Uterus (tissue), 4 donors: ENCODE measurements around the gene NDUFA8. TPM values are rescaled to one million over a fixed set of nuclear protein-coding genes. Genes with fewer than 3 reads are reported as not detected.

Experiments used
- DNase-seq, 2 donors: peaks; one replicate each; pipeline ENCODE4 v3.0.0-alpha.2; 2019 to 2020
- H3K27ac ChIP-seq, 2 donors: fragments of 200-600 bp; sonication (generic); 1 replicate in 1 of 2; 2 replicates in 1 of 2; pipeline ENCODE4 v1.5.1; 2016 to 2018
- H3K27me3 ChIP-seq, 2 donors: fragments of 200-600 bp; sonication (generic); one replicate each; pipeline ENCODE4 v1.5.1; 2018 to 2019; ENCODE audit warnings: control low read depth in 1 of 2
- H3K36me3 ChIP-seq, 2 donors: fragments of 200-600 bp; sonication (generic); one replicate each; pipeline ENCODE4 v1.5.1; 2019; ENCODE audit warnings: control low read depth in 1 of 2
- H3K4me1 ChIP-seq, 2 donors: fragments of 200-600 bp; sonication (generic); one replicate each; pipeline ENCODE4 v1.5.1; 2018 to 2019; ENCODE audit warnings: control low read depth in 1 of 2
- H3K4me3 ChIP-seq, 2 donors: fragments of 200-600 bp; sonication (generic); 1 replicate in 1 of 2; 2 replicates in 1 of 2; pipeline ENCODE4 v1.5.1; 2018 to 2019; ENCODE audit warnings: mild to moderate bottlenecking in 1 of 2
- H3K9me3 ChIP-seq, 2 donors: fragments of 200-600 bp; sonication (generic); one replicate each; pipeline ENCODE4 v1.5.1; 2019; ENCODE audit warnings: control low read depth in 1 of 2
- POLR2A ChIP-seq, 2 donors: fragments of 450-650 bp; IDR thresholded peaks; one replicate each; pipeline ENCODE4 v1.6.1; 2016; ENCODE audit warnings: antibody characterized with exemption in 2 of 2, mild to moderate bottlenecking in 1 of 2, moderate library complexity in 1 of 2
- intact Hi-C: fragments of 100-400 bp; cut with DNase I; formaldehyde crosslinking; loops from one replicate; pipeline ENCODE4 v1.15.1; 2023; ENCODE audit warnings: low total_unique reads
- total RNA-seq, 4 donors: library from RNA; depleted of rRNA in 3 of 4; stranded (reverse); fragments of >200 nt in 3 of 4; gene quantifications; one replicate each; pipeline versions ENCODE4 v1.1.0 to v1.2.4, GENCODE V29; 2014 to 2023
- TF ChIP-seq, protein P1 (sequence below), 4 experiments: fragments of 200-600 bp in 2 of 4; fragments of 450-650 bp in 2 of 4; sonication (generic) in 2 of 4; IDR thresholded peaks; one replicate each; pipeline ENCODE4 v1.5.1; 2016 to 2019; ENCODE audit warnings: antibody characterized with exemption in 4 of 4, mild to moderate bottlenecking in 2 of 4, moderate library complexity in 1 of 4
- donor health status: DM: yes; HTN: yes; CAD: no.

The NDUFA8 gene
- total RNA-seq, 4 donors from 2014 or later, result 22.8 to 39.2 (median 31.4) TPM

DNA sequence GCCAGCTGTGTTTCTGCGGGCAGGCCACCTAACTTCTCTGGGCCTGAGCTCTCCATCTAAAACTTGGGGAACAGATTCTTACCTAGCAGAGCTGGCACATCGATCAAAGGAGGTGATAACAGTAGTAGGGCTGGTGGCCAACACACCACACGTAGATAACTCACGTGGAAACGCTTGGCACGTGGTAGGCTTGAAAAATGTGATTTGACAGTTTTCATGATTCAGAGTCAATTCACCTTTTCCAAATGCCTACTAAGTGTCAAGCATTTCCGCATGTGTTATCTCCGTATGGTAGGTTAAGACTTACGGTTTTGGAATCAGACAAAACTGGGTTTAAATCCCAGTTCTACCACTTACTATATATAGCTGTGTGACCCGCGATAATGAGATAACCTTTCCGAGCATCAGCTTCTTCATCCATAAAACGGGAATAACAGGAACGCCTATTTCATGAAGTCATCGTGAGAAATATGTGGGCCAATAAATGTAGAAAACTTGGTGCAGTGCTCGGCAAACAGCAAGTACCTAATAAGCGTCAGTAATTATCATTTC lies 25.5 kb downstream of the NDUFA8 start:
- Histone ChIP-seq H3K27me3 (no peaks in the 10 kb centered on the region), H3K9me3 (no peaks in the 10 kb centered on the region), H3K36me3 (no peaks in the 10 kb centered on the region), H3K27ac (no peak overlapping the region), H3K4me1 (no peaks in the 10 kb centered on the region), H3K4me3 (no peak overlapping the region)
- DNase-seq, result no peak
- intact Hi-C loops, result no loop called here
- TF ChIP-seq, protein P1, sequence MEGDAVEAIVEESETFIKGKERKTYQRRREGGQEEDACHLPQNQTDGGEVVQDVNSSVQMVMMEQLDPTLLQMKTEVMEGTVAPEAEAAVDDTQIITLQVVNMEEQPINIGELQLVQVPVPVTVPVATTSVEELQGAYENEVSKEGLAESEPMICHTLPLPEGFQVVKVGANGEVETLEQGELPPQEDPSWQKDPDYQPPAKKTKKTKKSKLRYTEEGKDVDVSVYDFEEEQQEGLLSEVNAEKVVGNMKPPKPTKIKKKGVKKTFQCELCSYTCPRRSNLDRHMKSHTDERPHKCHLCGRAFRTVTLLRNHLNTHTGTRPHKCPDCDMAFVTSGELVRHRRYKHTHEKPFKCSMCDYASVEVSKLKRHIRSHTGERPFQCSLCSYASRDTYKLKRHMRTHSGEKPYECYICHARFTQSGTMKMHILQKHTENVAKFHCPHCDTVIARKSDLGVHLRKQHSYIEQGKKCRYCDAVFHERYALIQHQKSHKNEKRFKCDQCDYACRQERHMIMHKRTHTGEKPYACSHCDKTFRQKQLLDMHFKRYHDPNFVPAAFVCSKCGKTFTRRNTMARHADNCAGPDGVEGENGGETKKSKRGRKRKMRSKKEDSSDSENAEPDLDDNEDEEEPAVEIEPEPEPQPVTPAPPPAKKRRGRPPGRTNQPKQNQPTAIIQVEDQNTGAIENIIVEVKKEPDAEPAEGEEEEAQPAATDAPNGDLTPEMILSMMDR (IDR thresholded peaks at IDR 0.05), result no peak
- no peak for TF ChIP-seq POLR2A (IDR thresholded peaks at IDR 0.05)

DNA sequence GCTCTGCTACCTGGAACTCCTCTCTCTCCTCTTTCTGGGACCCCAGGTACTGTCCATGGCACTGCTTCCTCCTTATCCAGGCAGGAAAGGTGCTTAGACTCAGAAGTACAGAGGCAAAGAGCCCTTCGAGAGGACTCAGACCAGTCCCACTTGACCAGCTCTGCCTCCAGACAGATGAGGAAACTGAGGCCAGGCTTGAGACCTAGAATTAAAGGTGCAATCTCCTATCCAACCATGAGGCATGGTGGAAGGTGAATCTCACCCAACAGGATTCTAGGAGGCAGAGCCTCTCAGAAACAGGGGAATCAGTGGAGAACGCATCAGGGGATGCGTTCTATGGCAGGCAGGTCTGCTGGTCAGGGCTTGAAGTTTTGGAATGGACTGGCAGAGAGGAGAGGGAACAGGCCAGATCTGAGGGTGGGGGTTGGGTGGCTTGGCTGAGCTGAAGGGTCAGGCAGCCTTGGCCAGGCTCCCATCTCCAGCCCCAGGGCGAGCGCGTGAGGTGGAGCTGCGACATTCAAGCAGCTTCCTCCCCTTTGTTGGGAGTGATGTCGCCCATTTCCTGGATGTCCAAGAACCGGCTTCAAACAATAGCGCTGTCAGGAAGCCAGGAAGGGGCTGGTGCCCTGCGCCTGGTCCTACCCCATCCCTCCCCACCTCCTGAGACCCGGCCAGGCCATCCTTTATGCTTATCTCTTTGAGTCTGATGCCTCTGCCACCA lies 26.2 kb downstream of the NDUFA8 start:
- H3K27ac ChIP-seq, result no peak overlapping the region
- no peaks in the 10 kb centered on the region for H3K36me3 ChIP-seq
- H3K4me1 ChIP-seq, result no peaks in the 10 kb centered on the region
- no peaks in the 10 kb centered on the region for H3K9me3 ChIP-seq
- intact Hi-C loops, result no loop called here
- DNase-seq, result peak in 1 of 2 donors; percentile 73
- no peaks in the 10 kb centered on the region for H3K27me3 ChIP-seq
- H3K4me3 ChIP-seq, result no peak overlapping the region
- TF ChIP-seq, protein P1 (IDR thresholded peaks at IDR 0.05), result no peak
- TF ChIP-seq POLR2A (IDR thresholded peaks at IDR 0.05), result no peak

DNA sequence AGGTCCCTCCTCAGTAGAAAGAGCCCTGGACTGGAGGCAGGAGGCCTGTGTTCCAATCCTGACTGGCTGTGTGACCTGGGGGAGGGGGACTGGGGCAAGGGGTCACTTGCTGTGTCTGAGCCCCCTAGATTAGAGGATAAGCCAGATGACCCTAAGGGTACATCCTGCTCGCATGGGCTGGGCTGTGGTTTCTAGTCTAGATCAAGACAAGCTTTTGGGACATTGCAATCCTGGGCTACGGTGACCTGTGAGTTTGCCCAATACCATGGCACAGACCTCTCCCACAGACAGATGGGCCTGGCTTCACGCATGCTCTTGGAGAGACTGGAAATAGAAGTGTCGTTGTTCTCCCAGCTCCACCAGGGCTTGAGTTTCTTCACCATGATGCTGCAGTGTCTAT lies 27.0 kb downstream of the NDUFA8 start:
- TF ChIP-seq, protein P1 (IDR thresholded peaks at IDR 0.05), result no peak
- TF ChIP-seq POLR2A (IDR thresholded peaks at IDR 0.05), result no peak
- H3K27ac ChIP-seq, result no peak overlapping the region
- no peaks in the 10 kb centered on the region for H3K9me3 ChIP-seq
- H3K4me1 ChIP-seq, result no peaks in the 10 kb centered on the region
- H3K36me3 ChIP-seq, result no peaks in the 10 kb centered on the region
- H3K27me3 ChIP-seq, result no peaks in the 10 kb centered on the region
- DNase-seq, result no peak
- intact Hi-C loops, result no loop called here
- H3K4me3 ChIP-seq, result no peak overlapping the region

- TF ChIP-seq POLR2A (IDR thresholded peaks at IDR 0.05), result no peak
- TF ChIP-seq, protein P1 (IDR thresholded peaks at IDR 0.05), result no peak
- intact Hi-C loops, result no loop called here
- Histone ChIP-seq H3K4me3 (no peak overlapping the region), H3K9me3 (no peaks in the 10 kb centered on the region), H3K4me1 (no peaks in the 10 kb centered on the region), H3K27ac (no peak overlapping the region), H3K27me3 (no peaks in the 10 kb centered on the region), H3K36me3 (no peaks in the 10 kb centered on the region)
- no peak for DNase-seq
Measured at GRCh38 chr9:122131401-122132001, 28.1 kb downstream of the NDUFA8 start.

DNA sequence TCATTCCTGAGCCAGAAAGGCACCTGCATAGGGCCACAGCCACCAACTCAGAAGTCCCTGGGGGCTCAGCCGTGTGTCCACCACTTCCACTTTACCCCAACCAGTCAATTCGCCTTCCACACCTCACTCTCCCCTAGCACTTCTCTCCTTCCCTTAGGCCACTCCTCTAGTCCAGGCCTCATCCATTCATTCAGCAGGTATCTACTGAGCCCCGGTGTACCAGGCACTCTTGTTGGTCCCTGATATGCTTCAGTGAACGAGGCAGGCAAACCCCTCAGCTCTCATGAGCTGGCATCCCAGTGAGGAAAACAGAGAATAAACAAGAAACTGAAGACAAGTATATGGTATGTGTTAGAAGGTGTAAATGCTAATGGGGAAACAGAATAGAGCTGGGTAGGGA lies 28.7 kb downstream of the NDUFA8 start:
- Histone ChIP-seq H3K27me3 (no peaks in the 10 kb centered on the region), H3K9me3 (no peaks in the 10 kb centered on the region), H3K4me3 (no peak overlapping the region), H3K4me1 (peaks cover 0 to 4% of the 10 kb centered on the region in 2 donors), H3K27ac (no peak overlapping the region), H3K36me3 (no peaks in the 10 kb centered on the region)
- intact Hi-C loops, result no loop called here
- no peak for DNase-seq
- no peak for TF ChIP-seq POLR2A (IDR thresholded peaks at IDR 0.05)
- TF ChIP-seq, protein P1 (IDR thresholded peaks at IDR 0.05), result no peak
